ENCODE results near the gene PIK3C2G.

GRCh38 chr12:18222699-18223098 lies 38.6 kb upstream of the PIK3C2G start:
- TF ChIP-seq, protein P1, sequence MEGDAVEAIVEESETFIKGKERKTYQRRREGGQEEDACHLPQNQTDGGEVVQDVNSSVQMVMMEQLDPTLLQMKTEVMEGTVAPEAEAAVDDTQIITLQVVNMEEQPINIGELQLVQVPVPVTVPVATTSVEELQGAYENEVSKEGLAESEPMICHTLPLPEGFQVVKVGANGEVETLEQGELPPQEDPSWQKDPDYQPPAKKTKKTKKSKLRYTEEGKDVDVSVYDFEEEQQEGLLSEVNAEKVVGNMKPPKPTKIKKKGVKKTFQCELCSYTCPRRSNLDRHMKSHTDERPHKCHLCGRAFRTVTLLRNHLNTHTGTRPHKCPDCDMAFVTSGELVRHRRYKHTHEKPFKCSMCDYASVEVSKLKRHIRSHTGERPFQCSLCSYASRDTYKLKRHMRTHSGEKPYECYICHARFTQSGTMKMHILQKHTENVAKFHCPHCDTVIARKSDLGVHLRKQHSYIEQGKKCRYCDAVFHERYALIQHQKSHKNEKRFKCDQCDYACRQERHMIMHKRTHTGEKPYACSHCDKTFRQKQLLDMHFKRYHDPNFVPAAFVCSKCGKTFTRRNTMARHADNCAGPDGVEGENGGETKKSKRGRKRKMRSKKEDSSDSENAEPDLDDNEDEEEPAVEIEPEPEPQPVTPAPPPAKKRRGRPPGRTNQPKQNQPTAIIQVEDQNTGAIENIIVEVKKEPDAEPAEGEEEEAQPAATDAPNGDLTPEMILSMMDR (conservative IDR thresholded peaks at IDR 0.05; ENCODE audit: low read depth, low read length): no peak
- TF ChIP-seq EZH2 (IDR thresholded peaks at IDR 0.05; ENCODE audit: low read length, unreplicated experiment) (no peak), EZH2phosphoT487 (IDR thresholded peaks at IDR 0.05; ENCODE audit: borderline replicate concordance, low read length) (no peak)

All from PC-3 (cell line).